ENCODE results near the gene SLC22A1.
"Not testable (repeated sequence)": the region's sequence is repeated elsewhere in the genome, so short reads cannot be mapped to it uniquely, and the experiment has no call there.

Gene SLC22A1

DNA sequence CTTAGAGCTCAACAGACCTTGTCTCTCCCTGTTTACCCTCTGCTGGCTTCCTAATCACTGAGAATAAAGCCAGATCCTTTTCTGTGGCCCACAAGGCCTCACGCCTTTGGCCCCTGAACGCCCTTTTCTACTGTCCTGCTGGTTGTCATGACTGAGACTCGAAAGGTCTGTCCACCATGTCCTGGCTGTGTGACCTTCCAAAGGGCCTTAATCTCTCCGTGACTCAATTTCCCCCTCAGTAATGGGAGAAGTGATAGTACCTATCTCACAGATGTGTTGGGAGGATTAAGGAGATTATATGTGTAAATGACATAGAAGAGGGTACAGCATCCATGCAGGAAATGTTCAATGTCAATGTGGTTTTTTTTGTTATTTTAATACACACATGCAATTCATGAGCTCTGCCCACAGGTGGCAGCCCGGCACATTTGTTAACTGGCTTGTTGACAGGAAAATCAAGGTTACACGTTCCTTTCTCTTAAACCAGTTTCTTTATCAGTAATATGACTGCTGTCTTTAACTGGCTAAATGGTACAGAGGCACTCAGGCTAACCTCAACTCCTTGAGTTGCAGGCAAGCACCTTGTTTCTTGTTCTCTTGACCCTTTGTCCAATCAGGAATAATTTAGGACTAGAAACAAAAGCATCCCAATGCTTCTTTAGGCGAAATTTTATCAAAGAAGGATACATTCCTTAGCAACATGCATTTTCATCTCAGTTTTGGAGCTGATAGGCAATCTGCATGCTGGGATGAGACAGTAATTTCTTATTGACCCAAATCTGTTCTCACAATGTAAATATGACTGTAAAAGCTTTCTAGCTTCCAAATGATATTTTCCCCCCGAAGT is 16.6 kb downstream of the SLC22A1 start:
- DNase-seq (ENCODE audit: low spot score): peak; percentile 61

- no peak for DNase-seq (ENCODE audit: low spot score)
Observed at GRCh38 chr6:160138839-160139419, 17.3 kb downstream of the SLC22A1 start.

DNA sequence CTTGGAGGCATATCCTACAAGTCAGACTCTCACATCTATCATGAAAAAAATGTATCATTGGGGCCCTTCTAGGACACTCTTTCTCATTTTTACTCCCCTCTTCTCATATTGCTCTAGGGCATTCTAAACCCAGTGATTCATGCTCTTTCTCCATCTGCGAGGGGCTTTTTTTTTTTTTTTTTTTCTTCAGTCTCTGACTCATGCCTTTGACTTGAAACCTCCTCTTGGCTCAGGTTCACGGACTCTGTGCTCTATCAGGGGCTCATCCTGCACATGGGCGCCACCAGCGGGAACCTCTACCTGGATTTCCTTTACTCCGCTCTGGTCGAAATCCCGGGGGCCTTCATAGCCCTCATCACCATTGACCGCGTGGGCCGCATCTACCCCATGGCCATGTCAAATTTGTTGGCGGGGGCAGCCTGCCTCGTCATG is 17.8 kb downstream of the SLC22A1 start:
- DNase-seq (ENCODE audit: low spot score): peak; percentile 1

DNA sequence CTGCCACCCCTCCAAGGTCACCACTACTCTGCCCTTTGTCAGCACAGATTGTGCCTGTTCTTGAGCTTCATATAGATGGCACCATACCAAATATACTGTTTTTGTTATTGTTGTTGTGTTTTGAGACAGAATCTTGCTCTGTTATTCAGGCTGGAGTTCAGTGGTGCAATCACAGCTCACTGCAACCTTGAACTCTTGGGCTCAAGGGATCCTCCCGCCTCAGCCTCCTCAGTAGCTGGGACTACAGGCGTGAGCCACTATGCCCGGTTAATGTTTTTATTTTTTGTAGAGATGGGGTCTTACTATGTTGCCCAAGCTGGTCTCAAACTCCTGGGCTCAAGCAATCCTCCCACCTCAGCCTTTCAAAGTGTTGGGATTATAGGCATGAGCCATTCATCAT is 18.9 kb downstream of the SLC22A1 start:
- not testable (repeated sequence) for DNase-seq (ENCODE audit: low spot score)

DNA sequence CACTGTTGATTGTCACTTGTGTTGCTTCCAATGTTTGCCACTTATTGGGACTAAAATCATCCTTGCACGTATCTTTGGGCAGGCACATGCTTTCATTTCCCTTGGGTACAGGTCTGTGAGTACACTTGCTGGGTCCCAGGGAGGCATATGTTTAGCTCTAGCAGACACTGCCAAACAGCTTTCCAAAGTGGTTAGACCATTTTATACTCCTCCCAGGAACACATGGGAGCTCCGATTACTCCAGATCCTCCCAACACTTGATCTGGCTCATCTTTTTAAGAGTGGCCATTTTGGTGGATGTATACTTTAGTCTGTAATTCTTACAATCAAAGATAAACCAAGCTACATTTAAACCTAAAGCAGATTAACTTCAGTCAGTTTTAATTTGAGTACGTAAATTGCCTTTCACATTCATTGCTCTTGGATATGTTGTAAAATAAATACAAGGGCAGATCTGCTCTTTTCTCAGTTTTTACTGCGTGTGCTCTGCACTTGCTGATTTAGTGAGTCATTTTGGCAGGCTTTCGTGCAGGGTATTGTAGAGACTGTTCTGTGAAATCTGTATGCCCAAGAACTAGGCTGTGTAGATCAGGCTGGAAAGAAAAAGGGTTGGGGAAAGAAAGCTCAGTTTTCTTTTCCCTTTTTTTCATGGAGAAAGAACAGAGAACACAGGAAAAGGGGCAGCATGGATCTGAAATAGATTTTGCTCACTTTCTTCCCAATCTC is 19.5 kb downstream of the SLC22A1 start:
- no peak for DNase-seq (ENCODE audit: low spot score)

DNA sequence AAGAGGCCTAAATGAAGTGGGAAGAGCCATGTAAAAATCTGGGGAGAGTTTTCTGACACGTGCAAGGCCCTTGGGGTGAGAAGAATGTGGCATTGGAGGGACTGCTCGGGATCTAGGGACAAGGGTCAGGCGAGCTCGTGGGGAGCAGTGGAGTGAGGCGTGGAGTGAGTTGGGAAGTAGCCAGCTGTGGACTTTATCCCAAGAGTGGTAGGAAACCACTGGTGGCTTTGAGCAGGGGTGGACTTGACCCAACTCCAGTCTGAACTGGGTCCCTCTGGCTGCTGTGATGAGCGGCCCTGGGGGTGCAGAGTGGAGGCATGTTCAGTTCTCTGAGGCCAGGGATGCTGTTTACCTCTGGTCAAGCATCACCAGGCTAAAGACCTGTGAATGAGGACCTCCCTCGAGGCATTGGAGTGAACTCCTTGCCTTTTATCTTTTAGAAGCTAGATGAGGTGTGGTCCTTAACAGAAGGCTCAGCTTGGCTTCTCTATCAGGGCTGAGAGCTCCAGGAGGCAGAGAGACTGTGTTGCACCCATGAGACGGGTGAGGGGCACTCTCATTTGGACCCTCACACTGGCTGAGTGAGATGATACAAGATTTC is 20.6 kb downstream of the SLC22A1 start:
- DNase-seq (ENCODE audit: low spot score): no peak

DNA sequence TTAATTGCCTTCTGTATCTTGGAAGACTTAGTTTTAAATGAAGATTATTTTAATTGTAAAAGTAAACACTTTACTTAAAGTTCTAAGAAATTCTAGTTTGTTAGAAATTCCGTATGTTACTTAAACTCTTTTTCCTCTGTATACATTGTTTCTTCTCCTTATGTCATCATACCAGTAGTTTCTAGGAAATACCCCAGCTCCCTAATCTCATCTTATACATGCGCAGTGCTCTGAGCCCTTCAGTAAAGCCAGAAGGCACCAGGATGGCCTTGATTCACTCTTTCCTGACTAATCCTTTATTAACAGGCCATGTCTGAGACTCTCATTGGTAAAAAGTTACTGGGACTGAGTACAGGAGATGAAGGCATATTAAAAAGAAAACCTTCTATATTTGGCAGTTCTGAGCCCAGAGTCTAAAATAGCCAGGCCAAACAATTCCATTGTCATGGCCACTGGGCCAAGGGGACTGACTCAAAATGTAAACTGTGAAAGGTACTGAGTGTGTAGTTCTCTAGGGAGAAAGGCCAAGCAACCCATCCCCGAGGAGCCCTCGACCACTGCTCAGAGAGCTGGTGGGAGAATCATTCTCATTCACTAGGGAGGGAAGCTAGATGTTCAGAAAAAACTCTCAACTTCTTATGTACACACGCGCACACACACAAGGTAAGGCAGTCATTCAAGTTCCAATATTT is 25.0 kb downstream of the SLC22A1 start:
- no peak for DNase-seq (ENCODE audit: low spot score)

GRCh38 chr6:160147146-160147536 is 25.5 kb downstream of the SLC22A1 start:
- DNase-seq (ENCODE audit: low spot score): no peak

DNA sequence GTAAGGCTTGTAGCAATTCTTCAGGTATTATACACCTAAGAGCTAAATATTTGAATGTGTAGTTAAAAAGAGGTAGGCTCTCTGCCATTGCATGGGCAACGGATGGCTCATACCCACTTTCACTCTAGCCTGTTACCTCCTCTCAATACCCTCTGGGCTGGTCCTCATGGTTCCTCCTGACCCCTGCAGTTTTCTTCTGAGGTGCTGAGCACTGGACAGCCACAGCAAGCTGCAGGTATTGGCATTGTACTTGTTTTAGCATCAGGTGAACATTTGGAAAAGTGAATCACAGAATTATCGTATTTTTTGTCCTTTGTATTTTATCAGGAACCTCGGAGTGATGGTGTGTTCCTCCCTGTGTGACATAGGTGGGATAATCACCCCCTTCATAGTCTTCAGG is 32.9 kb downstream of the SLC22A1 start:
- no peak for DNase-seq (ENCODE audit: low spot score)

GRCh38 chr6:160156842-160157241 is 35.2 kb downstream of the SLC22A1 start:
- DNase-seq (ENCODE audit: low spot score): no peak

DNA sequence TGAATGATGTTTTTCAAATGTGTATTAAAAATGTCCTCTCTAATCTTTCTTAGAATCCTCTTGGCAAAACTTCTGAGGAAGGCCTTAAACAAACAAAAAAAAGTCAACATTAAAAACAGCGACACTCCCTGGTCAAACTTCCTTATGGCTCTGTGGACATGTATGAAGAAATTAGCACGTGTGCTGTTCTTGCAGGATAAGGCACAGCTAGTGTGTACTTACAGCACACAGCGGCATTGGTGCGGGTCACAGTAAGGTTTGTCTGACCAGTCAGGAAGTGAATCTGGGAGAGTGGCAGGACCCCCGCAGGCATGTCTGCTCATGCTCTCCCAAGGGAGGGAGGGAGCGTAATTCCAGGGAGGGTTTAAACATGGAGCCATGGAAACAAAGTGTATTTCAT is 38.8 kb downstream of the SLC22A1 start:
- DNase-seq (ENCODE audit: low spot score): no peak

DNA sequence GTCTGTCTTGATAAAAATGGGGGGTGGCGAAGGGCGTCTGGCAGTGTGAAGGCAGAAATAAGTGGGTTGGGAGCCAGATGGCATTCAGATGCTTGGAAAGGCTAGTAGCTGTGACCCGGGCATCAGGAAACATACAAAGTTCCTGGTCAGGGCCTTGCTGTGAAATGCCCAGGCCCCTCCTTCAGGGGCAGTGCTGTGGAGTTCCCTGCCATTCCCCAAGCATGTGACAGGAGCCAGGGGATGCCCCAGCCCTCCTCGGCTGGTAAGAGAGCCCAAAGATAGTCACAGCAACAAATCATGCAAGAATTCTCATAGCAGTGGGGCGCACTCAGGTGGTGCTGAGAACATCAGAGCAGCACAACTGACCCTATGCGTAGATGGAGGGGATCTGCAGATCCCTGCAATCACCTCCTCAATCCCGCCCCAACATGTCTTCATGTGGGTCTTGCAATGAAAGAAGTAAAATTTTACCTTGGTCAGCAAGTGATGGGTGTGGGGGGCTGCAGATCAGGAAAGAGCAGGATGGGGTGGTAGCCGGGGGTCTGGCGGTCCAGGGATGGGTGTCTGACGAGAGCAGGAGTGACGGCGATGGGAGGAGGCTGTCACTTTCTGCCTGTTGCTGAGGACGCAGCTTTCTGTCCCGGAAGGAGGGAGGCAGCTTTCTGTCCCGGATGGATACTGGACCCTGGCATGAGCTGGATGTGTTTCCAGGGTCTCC is 39.5 kb downstream of the SLC22A1 start:
- DNase-seq (ENCODE audit: low spot score): no peak

- no peak for DNase-seq (ENCODE audit: low spot score)
Observed at GRCh38 chr6:160161647-160161986, 40.0 kb downstream of the SLC22A1 start.

DNA sequence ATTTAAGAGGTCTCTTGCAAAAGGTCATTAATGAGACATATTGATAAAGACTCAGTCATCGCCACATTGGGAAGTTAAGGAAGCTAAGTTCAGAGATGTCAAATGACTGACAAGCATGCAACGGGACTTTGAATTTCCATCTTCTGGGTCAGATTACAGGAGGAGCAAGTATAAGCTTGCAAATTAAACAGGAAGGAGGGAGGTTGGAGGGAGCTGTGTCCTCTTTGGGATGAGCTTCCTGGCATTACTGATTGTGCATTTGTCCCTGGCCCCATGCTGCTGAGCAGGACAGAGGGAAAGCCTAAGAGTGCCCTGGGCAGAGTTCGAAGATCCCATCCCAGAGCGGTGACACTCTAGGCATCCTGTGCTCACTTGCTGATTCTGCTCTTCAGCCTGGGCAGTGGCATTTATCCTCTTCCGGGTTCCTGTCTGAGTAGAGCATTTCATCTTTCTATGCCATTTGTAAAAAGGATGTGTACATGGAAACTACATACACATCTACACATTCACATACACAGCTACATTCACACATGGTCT is 40.5 kb downstream of the SLC22A1 start:
- no peak for DNase-seq (ENCODE audit: low spot score)

DNA sequence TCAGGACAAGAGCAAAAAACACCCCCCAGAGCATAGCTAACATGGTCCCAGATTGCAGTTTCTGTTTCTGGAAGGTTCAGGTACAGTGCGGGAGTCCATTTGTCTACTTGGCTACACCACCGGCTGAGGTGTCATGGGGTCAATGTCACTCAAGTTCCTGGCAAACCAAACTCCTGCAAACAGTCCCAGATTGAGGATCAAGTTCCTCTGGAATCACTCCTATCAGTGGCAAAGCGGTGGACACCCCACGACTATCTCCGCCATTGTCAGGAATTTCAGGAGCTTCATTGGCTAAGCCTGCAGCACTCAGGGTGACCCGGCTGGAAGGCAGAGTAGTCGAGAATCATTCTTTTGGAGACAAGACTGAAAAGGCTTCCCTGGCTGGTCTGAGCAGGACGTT is 41.8 kb downstream of the SLC22A1 start:
- DNase-seq (ENCODE audit: low spot score): no peak

- no peak for DNase-seq (ENCODE audit: low spot score)
Observed at GRCh38 chr6:160163912-160164311, 42.3 kb downstream of the SLC22A1 start.

- DNase-seq (ENCODE audit: low spot score): not testable (repeated sequence)
Observed at GRCh38 chr6:160165928-160166327, 44.3 kb downstream of the SLC22A1 start.

DNA sequence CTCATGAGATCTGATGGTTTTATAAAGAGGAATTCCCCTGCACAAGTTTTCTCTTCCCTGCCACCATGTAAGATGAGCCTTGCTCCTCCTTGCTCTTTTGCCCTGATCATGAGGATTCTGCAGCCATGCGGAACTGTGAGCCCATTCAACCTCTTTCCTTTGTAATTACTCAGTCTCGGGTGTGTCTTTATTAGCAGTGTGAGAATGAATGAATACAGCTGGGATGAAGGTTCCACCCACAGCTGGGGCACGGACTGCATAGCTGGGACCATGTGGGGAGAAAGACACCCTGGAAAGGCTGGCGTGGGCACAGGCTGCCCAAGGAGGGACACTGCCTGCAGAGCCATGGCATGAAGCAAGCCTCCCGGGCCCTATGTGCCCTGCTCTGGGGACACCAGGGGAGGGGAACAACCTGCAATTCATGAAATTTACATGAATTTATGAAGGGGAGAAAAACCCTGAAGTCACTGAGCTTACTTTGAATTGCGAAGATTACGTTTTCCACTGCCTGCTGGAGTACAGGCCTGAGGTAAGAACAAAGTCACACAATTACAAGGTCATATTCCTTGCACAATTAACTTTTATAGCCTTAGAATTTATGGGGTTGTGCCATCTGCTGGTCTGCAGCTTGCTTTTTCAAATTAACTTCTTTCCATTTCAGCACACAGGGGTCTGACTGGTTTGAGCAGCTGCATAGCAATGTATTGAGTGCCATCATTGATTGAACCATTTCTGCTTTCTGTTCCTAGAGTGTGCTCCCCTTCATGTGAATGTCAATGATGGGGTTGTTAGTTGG is 46.2 kb downstream of the SLC22A1 start:
- DNase-seq (ENCODE audit: low spot score): no peak

DNA sequence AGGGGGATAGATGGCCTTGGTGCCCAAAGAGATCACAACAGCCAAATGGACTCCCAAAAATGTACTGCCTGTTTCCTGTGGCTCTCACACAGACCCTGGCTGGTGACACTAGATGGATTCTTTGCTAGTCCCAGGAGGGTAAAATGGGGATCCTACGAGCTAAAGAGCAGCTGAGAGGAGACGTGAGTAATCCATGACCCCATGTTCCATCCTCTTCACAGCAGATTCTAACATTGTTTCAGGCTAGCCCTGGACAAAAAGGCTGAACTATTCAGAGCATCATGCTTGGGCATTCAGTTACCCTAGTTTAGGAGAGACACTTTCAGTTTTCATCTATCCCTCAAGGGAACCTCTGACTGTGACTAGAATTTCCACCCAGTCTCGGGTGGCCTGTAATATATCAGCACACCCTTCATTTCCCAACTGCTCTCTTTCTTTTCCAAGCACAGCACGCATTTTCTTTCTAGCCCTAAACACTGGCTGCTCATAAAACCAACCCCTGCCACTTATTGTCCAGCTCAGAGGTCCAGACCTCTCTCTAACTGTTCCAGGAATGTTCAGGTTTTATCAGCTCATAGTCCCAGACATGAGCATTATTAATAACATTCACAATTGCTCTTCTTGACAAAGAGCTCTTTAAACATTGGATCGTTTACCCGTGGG is 48.5 kb downstream of the SLC22A1 start:
- no peak for DNase-seq (ENCODE audit: low spot score)

DNA sequence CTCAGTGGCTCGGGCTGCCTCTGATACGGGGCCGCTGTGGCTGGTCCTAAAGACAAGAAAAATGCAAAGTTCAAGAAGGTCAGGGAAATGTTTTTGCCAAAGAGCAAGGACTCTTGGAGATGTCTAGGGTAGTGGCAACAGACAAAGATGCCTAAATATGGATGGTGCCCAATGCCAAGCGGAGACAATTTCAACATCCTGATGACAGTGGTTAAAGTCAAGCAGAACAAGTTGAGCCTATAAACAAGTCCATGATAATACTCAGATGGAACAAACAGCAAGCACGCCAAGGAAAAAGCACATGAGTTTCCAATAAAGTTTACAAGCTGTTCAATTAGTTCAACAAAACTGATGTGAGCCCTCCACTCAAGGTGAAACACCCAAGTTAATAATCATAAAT is 51.1 kb downstream of the SLC22A1 start:
- DNase-seq (ENCODE audit: low spot score): no peak
